Esophagus muscularis mucosa (tissue), 4 donors: Measurements from ENCODE around the gene MAN1A2. TPM values are rescaled to one million over a fixed set of nuclear protein-coding genes. Genes with fewer than 3 reads are reported as not detected.

Source experiments
- DNase-seq: peaks from one replicate; pipeline ENCODE4 v3.0.0-alpha.2; 2017; ENCODE audit errors: extremely low spot score
- H3K27ac ChIP-seq, 4 donors: fragments of 200-600 bp; sonication (generic); replicated peaks in 1 of 4; 1 replicate in 3 of 4; 2 replicates in 1 of 4; pipeline ENCODE4 v1.5.1; 2016 to 2019; ENCODE audit warnings: mild to moderate bottlenecking in 1 of 4
- H3K27me3 ChIP-seq, 4 donors: fragments of 200-600 bp; sonication (generic); one replicate each; pipeline versions ENCODE4 v1.5.1 to v1.6.0; 2016 to 2019
- H3K36me3 ChIP-seq, 4 donors: fragments of 200-600 bp; sonication (generic); one replicate each; pipeline ENCODE4 v1.5.1; 2016 to 2019
- H3K4me1 ChIP-seq, 4 donors: fragments of 200-600 bp; sonication (generic); one replicate each; pipeline ENCODE4 v1.5.1; 2016 to 2019
- H3K4me3 ChIP-seq, 4 donors: fragments of 200-600 bp; sonication (generic); 1 replicate in 2 of 4; 2 replicates in 2 of 4; pipeline ENCODE4 v1.5.1; 2016 to 2019; ENCODE audit warnings: mild to moderate bottlenecking in 4 of 4, moderate library complexity in 1 of 4
- H3K9me3 ChIP-seq, 4 donors: fragments of 200-600 bp; sonication (generic); 1 replicate in 3 of 4; 2 replicates in 1 of 4; pipeline ENCODE4 v1.5.1; 2016 to 2019
- EP300 ChIP-seq: sonication (generic); formaldehyde crosslinking; IDR thresholded peaks from one replicate; pipeline ENCODE4 v1.6.1; 2017; ENCODE audit warnings: antibody characterized with exemption
- POLR2A ChIP-seq: fragments of 450-650 bp; IDR thresholded peaks from one replicate; pipeline ENCODE4 v1.6.1; 2017; ENCODE audit warnings: antibody characterized with exemption, moderate library complexity, mild to moderate bottlenecking, low read depth
- POLR2AphosphoS5 ChIP-seq, 2 donors: sonication (generic); formaldehyde crosslinking; IDR thresholded peaks; one replicate each; pipeline ENCODE4 v1.6.1; 2017; ENCODE audit warnings: antibody characterized with exemption in 2 of 2
- WGBS: methylation state at CpG from one replicate; pipeline ENCODE4 v1.1.5; 2018; 5-methylcytosine and 5-hydroxymethylcytosine counted together
- intact Hi-C: fragments of 100-400 bp; cut with DNase I; formaldehyde crosslinking; loops from one replicate; pipeline ENCODE4 v1.15.1; 2023
- total RNA-seq, 4 donors: library from RNA; depleted of rRNA; stranded (reverse); fragments of >200 nt; gene quantifications; one replicate each; pipeline versions ENCODE4 v1.1.0 to v1.2.1, GENCODE V29; 2016
- TF ChIP-seq, protein P1 (sequence below), 3 experiments: fragments of 200-600 bp in 2 of 3; fragments of 450-650 bp in 1 of 3; sonication (generic) in 2 of 3; IDR thresholded peaks; one replicate each; pipeline ENCODE4 v1.5.1; 2017 to 2019; ENCODE audit warnings: antibody characterized with exemption in 3 of 3, mild to moderate bottlenecking in 2 of 3, moderate library complexity in 1 of 3

MAN1A2 gene
- total RNA-seq, 4 donors from 2014 or later: 45.4 to 51.7 (median 48.3) TPM

GRCh38 chr1:117371441-117372151 lies 4.3 kb downstream of the MAN1A2 start:
- Histone ChIP-seq H3K27me3 (no peaks in the 10 kb centered on the region), H3K27ac (no peak overlapping the region), H3K9me3 (no peaks in the 10 kb centered on the region), H3K4me1 (peaks cover 11 to 47% (median 45%) of the 10 kb centered on the region in 4 donors), H3K36me3 (no peaks in the 10 kb centered on the region), H3K4me3 (no peak overlapping the region)
- TF ChIP-seq, protein P1, sequence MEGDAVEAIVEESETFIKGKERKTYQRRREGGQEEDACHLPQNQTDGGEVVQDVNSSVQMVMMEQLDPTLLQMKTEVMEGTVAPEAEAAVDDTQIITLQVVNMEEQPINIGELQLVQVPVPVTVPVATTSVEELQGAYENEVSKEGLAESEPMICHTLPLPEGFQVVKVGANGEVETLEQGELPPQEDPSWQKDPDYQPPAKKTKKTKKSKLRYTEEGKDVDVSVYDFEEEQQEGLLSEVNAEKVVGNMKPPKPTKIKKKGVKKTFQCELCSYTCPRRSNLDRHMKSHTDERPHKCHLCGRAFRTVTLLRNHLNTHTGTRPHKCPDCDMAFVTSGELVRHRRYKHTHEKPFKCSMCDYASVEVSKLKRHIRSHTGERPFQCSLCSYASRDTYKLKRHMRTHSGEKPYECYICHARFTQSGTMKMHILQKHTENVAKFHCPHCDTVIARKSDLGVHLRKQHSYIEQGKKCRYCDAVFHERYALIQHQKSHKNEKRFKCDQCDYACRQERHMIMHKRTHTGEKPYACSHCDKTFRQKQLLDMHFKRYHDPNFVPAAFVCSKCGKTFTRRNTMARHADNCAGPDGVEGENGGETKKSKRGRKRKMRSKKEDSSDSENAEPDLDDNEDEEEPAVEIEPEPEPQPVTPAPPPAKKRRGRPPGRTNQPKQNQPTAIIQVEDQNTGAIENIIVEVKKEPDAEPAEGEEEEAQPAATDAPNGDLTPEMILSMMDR (IDR thresholded peaks at IDR 0.05): no peak
- TF ChIP-seq EP300: no peak
- no peak for TF ChIP-seq POLR2A
- TF ChIP-seq POLR2AphosphoS5 (IDR thresholded peaks at IDR 0.05): no peak
- 90% methylated on average over 4 of the region's 4 CpGs for WGBS
- intact Hi-C loops: no loop called here
- no peak for DNase-seq

- WGBS: 93% methylated on average over 5 of the region's 5 CpGs
Observed at GRCh38 chr1:117372863-117373412, 5.7 kb downstream of the MAN1A2 start.

GRCh38 chr1:117373932-117374331 lies 6.7 kb downstream of the MAN1A2 start:
- Histone ChIP-seq H3K36me3 (no peaks in the 10 kb centered on the region), H3K27ac (no peak overlapping the region), H3K9me3 (no peaks in the 10 kb centered on the region), H3K27me3 (no peaks in the 10 kb centered on the region), H3K4me1 (peaks cover 11 to 40% (median 37%) of the 10 kb centered on the region in 4 donors), H3K4me3 (no peak overlapping the region)
- no peak for DNase-seq
- WGBS: 48% methylated on average over 4 of the region's 4 CpGs
- TF ChIP-seq, protein P1 (IDR thresholded peaks at IDR 0.05): no peak
- TF ChIP-seq POLR2AphosphoS5 (IDR thresholded peaks at IDR 0.05) (no peak), EP300 (no peak), POLR2A (no peak)
- intact Hi-C loops: no loop called here

More at GRCh38 chr1:117372863-117373412, 5.7 kb downstream of the MAN1A2 start:
- Histone ChIP-seq H3K27ac (no peak overlapping the region), H3K9me3 (no peaks in the 10 kb centered on the region), H3K4me1 (peaks cover 11 to 47% (median 44%) of the 10 kb centered on the region in 4 donors), H3K27me3 (no peaks in the 10 kb centered on the region), H3K4me3 (no peak overlapping the region), H3K36me3 (no peaks in the 10 kb centered on the region)
- no peak for TF ChIP-seq POLR2A
- no peak for TF ChIP-seq POLR2AphosphoS5 (IDR thresholded peaks at IDR 0.05)
- intact Hi-C loops: no loop called here
- no peak for DNase-seq

DNA sequence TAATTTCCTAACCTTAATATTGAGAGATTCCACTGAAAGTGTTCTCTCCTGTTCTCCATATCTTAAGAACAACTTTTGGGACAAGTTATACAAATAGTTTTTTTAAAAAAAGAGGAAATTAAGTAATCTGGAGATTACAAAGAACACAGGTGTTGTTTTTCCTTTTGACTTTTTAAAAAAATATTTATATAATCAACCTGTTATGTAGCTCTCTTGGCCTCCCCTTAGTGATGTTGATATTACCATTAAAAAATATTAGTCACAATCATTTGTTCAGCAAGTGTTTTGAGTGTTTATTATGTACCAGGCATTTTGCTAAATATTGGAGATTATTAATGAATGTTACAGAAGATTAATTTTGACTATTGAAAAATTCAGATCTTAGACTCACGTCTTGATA lies 8.1 kb downstream of the MAN1A2 start:
- DNase-seq: no peak
- H3K9me3 ChIP-seq: no peaks in the 10 kb centered on the region
- peaks cover 7 to 28% (median 23%) of the 10 kb centered on the region in 4 donors for H3K4me1 ChIP-seq
- WGBS: 70% methylated on average over 1 of the region's 1 CpG
- intact Hi-C loops: no loop called here
- H3K36me3 ChIP-seq: no peaks in the 10 kb centered on the region
- H3K27ac ChIP-seq: no peak overlapping the region
- H3K4me3 ChIP-seq: no peak overlapping the region
- H3K27me3 ChIP-seq: no peaks in the 10 kb centered on the region
- no peak for TF ChIP-seq POLR2AphosphoS5 (IDR thresholded peaks at IDR 0.05)
- TF ChIP-seq, protein P1 (IDR thresholded peaks at IDR 0.05): no peak
- no peak for TF ChIP-seq POLR2A
- TF ChIP-seq EP300: no peak

GRCh38 chr1:117387060-117387633 lies 19.9 kb downstream of the MAN1A2 start:
- TF ChIP-seq EP300: no peak
- TF ChIP-seq, protein P1 (IDR thresholded peaks at IDR 0.05): no peak
- no peak for TF ChIP-seq POLR2A
- 93% methylated on average over 2 of the region's 2 CpGs for WGBS
- Histone ChIP-seq H3K4me3 (no peak overlapping the region), H3K27me3 (no peaks in the 10 kb centered on the region), H3K27ac (no peak overlapping the region), H3K36me3 (no peaks in the 10 kb centered on the region), H3K4me1 (peaks cover 28 to 35% (median 31%) of the 10 kb centered on the region in 4 donors), H3K9me3 (peaks cover 0 to 11% (median 2%) of the 10 kb centered on the region in 4 donors)
- DNase-seq: no peak
- intact Hi-C loops: no loop called here
